ENCODE data around the gene PBRM1.

DNA sequence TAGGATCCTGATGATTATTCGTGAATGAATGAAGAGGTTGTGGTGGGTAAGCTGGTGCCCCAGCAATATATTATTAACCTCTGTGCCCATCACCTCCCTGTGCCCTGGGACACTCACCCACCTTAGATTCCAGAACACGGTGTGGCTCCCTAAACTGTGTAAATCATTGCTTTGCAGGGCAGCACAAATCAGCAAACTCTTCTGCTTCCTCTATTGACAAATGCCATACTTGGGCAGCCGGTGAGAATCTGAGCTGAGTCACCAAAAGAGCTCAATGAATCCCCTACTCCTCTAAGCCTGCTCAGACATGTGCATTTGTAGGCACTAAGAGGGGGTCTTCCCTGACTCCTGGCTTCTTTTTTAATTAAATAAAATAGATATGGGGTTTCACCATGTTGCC lies 133.6 kb downstream of the PBRM1 start:
- TF ChIP-seq EZH2 (IDR thresholded peaks at IDR 0.05; ENCODE audit: low read depth, low read length, severe bottlenecking) (no peak), YY1 (IDR thresholded peaks at IDR 0.05; ENCODE audit: low read depth, low read length) (no peak), POLR2A (IDR thresholded peaks at IDR 0.05; ENCODE audit: control extremely low read depth in 1 of 2, low read depth in 2 of 2, low read length in 2 of 2) (no peak), RXRA (IDR thresholded peaks at IDR 0.05; ENCODE audit: insufficient read depth, low read depth, low read length) (no peak), RNF2 (IDR thresholded peaks at IDR 0.05; ENCODE audit: borderline replicate concordance, low read depth, low read length, missing control alignments, poor library complexity, severe bottlenecking) (no peak), EP300 (IDR thresholded peaks at IDR 0.05; ENCODE audit: borderline replicate concordance in 1 of 2, low read depth in 2 of 2, low read length in 2 of 2) (no peak), POLR2AphosphoS5 (IDR thresholded peaks at IDR 0.05; ENCODE audit: low read depth, low read length) (no peak), CTCF (IDR thresholded peaks at IDR 0.05; ENCODE audit: control extremely low read depth in 1 of 3, insufficient read depth in 1 of 3, low read depth in 1 of 3, low read length in 3 of 3) (no peak), MAFK (IDR thresholded peaks at IDR 0.05; ENCODE audit: low read depth, low read length) (no peak), ATF2 (IDR thresholded peaks at IDR 0.05; ENCODE audit: low read length) (no peak), ASH2L (IDR thresholded peaks at IDR 0.05; ENCODE audit: low read length) (no peak), CBX8 (IDR thresholded peaks at IDR 0.05; ENCODE audit: borderline replicate concordance, low read depth, low read length) (no peak), CREB1 (IDR thresholded peaks at IDR 0.05) (no peak), RAD21 (IDR thresholded peaks at IDR 0.05 in 1 of 2, conservative IDR thresholded peaks at IDR 0.05 in 1 of 2; ENCODE audit: low read depth in 2 of 2, low read length in 2 of 2) (no peak)

Measured in H1 (cell line).